Thoracic aorta (tissue), 2 donors: ENCODE data around the gene FH. TPM values are rescaled to one million over a fixed set of nuclear protein-coding genes. Genes with fewer than 3 reads are reported as not detected.

Experiments
- ATAC-seq: fragments of 150-250 bp; one replicate; pipeline ENCODE4 v1.8.0; 2017; ENCODE audit warnings: low read depth; ENCODE audit not compliant: insufficient number of reproducible peaks, low FRiP score
- DNase-seq: peaks from one replicate; pipeline ENCODE4 v3.0.0-alpha.2; 2020; ENCODE audit warnings: low spot score
- H3K27ac ChIP-seq, 2 donors: fragments of 200-600 bp; sonication (generic); 1 replicate in 1 of 2; 2 replicates in 1 of 2; pipeline ENCODE4 v1.5.1; 2016; ENCODE audit warnings: mild to moderate bottlenecking in 2 of 2, moderate library complexity in 2 of 2
- H3K27me3 ChIP-seq: fragments of 200-600 bp; sonication (generic); replicated peaks from 2 replicates; pipeline ENCODE4 v1.6.0; 2016; ENCODE audit warnings: mild to moderate bottlenecking; ENCODE audit not compliant: insufficient read depth
- H3K36me3 ChIP-seq: fragments of 200-600 bp; sonication (generic); one replicate; pipeline ENCODE4 v1.5.1; 2016
- H3K4me1 ChIP-seq, 2 donors: fragments of 200-600 bp; sonication (generic); 1 replicate in 1 of 2; 2 replicates in 1 of 2; pipeline versions ENCODE4 v1.5.1 to v1.6.0; 2016; ENCODE audit warnings: low read depth in 2 of 2, mild to moderate bottlenecking in 1 of 2; ENCODE audit not compliant: control insufficient read depth in 1 of 2
- H3K4me3 ChIP-seq: fragments of 200-600 bp; sonication (generic); 2 replicates; pipeline ENCODE4 v1.5.1; 2016; ENCODE audit warnings: mild to moderate bottlenecking
- H3K9me3 ChIP-seq: fragments of 200-600 bp; sonication (generic); 2 replicates; pipeline ENCODE4 v1.5.1; 2016
- CTCF ChIP-seq: fragments of 200-600 bp; sonication (generic); IDR thresholded peaks from one replicate; pipeline ENCODE4 v1.5.1; 2019; ENCODE audit warnings: antibody characterized with exemption
- total RNA-seq, 2 donors: library from RNA; depleted of rRNA; stranded (reverse); fragments of >200 nt; gene quantifications; one replicate each; pipeline versions ENCODE4 v1.1.0 to v1.2.3, GENCODE V29; 2016

FH gene
- total RNA-seq, 2 donors from 2014 or later = 23.7 to 82.5 TPM

DNA sequence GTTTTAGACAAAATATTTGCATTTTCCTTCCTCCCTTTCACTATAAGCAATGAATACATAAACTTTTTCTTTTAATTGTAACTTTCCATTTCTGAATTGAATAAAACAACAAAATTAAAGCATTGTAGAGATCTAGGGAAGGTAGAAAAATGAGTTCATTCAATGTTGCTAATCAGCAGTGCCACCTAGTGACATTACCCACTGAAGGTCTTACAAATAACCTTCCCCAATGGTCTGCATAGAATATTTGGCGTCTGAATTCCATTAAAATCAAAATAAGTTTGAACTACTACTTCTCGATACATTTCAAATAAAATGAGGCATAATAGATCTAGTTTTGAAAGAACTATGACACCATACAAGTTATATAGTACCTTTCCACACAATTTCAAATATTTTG is 19.6 kb downstream of the FH start:
- H3K27me3 ChIP-seq = no peaks in the 10 kb centered on the region
- no peak overlapping the region for H3K4me3 ChIP-seq
- H3K4me1 ChIP-seq = no peaks in the 10 kb centered on the region
- no peaks in the 10 kb centered on the region for H3K9me3 ChIP-seq
- DNase-seq (no peak), ATAC-seq (no peak)
- no peak overlapping the region for H3K27ac ChIP-seq
- TF ChIP-seq CTCF = no peak
- peaks cover 21% of the 10 kb centered on the region for H3K36me3 ChIP-seq

DNA sequence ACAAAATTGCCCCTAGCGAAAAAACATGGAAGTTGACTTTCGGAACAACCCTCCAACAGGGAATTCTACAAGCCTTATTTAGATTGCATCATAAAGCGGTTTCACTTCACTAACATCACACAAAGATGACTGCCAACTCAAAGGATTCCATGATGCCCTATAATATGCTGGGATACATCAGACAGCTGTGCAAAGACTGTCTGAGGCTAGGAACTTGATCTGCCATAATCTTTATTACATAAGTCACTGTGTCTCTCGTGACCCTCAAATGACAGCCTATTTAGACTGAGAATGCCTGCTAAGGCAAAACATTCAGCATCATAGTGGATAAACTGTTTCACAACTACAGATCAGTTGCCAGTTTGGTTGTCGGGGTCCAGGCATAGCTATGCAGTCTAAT is 23.8 kb downstream of the FH start:
- no peak for DNase-seq
- H3K4me3 ChIP-seq = no peak overlapping the region
- no peaks in the 10 kb centered on the region for H3K27me3 ChIP-seq
- TF ChIP-seq CTCF = no peak
- no peak for ATAC-seq
- no peaks in the 10 kb centered on the region for H3K4me1 ChIP-seq
- no peak overlapping the region for H3K27ac ChIP-seq
- no peaks in the 10 kb centered on the region for H3K9me3 ChIP-seq
- H3K36me3 ChIP-seq = peaks cover 22% of the 10 kb centered on the region

GRCh38 chr1:241488739-241489138 is 30.8 kb downstream of the FH start:
- H3K27ac ChIP-seq = no peak overlapping the region
- ATAC-seq = no peak
- no peak for TF ChIP-seq CTCF

DNA sequence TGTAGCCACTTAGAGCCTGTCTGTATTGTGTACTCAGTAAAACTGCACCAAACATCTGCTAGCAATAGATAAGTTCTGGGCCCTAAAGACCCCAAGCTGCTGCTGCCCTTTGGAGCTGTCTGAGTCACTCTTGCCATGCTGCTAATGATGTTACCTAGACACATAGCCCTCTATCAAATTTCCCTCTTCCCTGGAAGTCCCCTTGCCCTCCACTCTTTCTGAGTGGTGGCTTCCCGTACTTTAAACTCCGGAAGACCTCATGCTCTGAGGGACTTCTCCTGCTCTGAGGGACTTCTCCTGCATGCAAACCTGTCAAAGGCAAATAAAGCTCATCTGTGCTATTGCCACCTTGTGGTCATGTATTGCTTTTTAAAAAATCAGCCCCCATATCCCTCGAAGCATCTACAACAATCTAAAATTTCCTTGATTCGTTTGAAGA is 34.0 kb downstream of the FH start:
- no peak for DNase-seq
- Histone ChIP-seq H3K4me3 (no peak overlapping the region), H3K27ac (no peak overlapping the region), H3K27me3 (no peaks in the 10 kb centered on the region), H3K9me3 (no peaks in the 10 kb centered on the region), H3K4me1 (no peaks in the 10 kb centered on the region), H3K36me3 (no peaks in the 10 kb centered on the region)
- TF ChIP-seq CTCF = no peak
- no peak for ATAC-seq

More at GRCh38 chr1:241488739-241489138, 30.8 kb downstream of the FH start:
- Histone ChIP-seq H3K9me3 (no peaks in the 10 kb centered on the region), H3K36me3 (peaks cover under 1% of the 10 kb centered on the region), H3K4me3 (no peak overlapping the region), H3K4me1 (no peaks in the 10 kb centered on the region), H3K27me3 (no peaks in the 10 kb centered on the region)
- no peak for DNase-seq

DNA sequence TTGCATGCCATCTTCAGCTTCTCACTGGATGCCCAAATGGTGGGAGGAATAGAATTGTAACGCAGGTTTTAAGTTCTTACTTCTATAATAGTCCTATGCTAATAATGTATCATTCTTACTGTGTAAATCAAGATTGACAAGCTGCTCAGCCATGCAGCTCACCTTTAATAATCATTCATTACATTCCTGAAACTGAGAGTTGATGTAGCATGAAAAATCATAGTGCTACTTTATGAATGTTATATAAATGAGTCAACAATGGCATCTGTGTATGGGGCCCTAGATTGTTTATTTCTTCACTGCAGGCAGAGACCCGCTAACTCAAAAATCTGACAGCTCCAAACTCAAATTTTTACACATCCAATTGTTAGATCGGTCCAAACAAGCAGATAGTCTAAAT is 34.4 kb downstream of the FH start:
- Histone ChIP-seq H3K27ac (no peak overlapping the region), H3K4me1 (no peaks in the 10 kb centered on the region), H3K4me3 (no peak overlapping the region), H3K9me3 (no peaks in the 10 kb centered on the region), H3K36me3 (no peaks in the 10 kb centered on the region), H3K27me3 (no peaks in the 10 kb centered on the region)
- DNase-seq = no peak
- no peak for ATAC-seq
- no peak for TF ChIP-seq CTCF
